ENCODE measurements around the gene ABHD5.

The ABHD5 gene

GRCh38 chr3:43695863-43696262, 5.1 kb downstream of the ABHD5 start:
- Histone ChIP-seq H3K27me3 (ENCODE audit: control insufficient read depth, insufficient read depth, low read length) (no peaks in the 10 kb centered on the region), H3K4me1 (ENCODE audit: control insufficient read depth, insufficient read depth, low read length) (peaks cover 41% of the 10 kb centered on the region), H3K36me3 (ENCODE audit: control insufficient read depth, insufficient read depth, low read length) (no peaks in the 10 kb centered on the region), H3K4me3 (ENCODE audit: low read depth, low read length) (no peak overlapping the region), H3K27ac (ENCODE audit: low read depth, low read length) (no peak overlapping the region), H3K9ac (ENCODE audit: low read length) (no peak overlapping the region), H3K9me3 (ENCODE audit: control insufficient read depth, insufficient read depth, low read depth, low read length) (no peaks in the 10 kb centered on the region)

GRCh38 chr3:43696441-43696840, 5.7 kb downstream of the ABHD5 start:
- H3K9ac ChIP-seq (ENCODE audit: low read length), result no peak overlapping the region
- H3K4me1 ChIP-seq (ENCODE audit: control insufficient read depth, insufficient read depth, low read length), result peaks cover 41% of the 10 kb centered on the region
- no peaks in the 10 kb centered on the region for H3K36me3 ChIP-seq (ENCODE audit: control insufficient read depth, insufficient read depth, low read length)
- no peaks in the 10 kb centered on the region for H3K27me3 ChIP-seq (ENCODE audit: control insufficient read depth, insufficient read depth, low read length)
- H3K27ac ChIP-seq (ENCODE audit: low read depth, low read length), result no peak overlapping the region
- H3K4me3 ChIP-seq (ENCODE audit: low read depth, low read length), result no peak overlapping the region
- no peaks in the 10 kb centered on the region for H3K9me3 ChIP-seq (ENCODE audit: control insufficient read depth, insufficient read depth, low read depth, low read length)

GRCh38 chr3:43696881-43697280, 6.1 kb downstream of the ABHD5 start:
- Histone ChIP-seq H3K27me3 (ENCODE audit: control insufficient read depth, insufficient read depth, low read length) (no peaks in the 10 kb centered on the region), H3K36me3 (ENCODE audit: control insufficient read depth, insufficient read depth, low read length) (no peaks in the 10 kb centered on the region), H3K4me1 (ENCODE audit: control insufficient read depth, insufficient read depth, low read length) (peaks cover 41% of the 10 kb centered on the region), H3K27ac (ENCODE audit: low read depth, low read length) (no peak overlapping the region), H3K9me3 (ENCODE audit: control insufficient read depth, insufficient read depth, low read depth, low read length) (no peaks in the 10 kb centered on the region), H3K4me3 (ENCODE audit: low read depth, low read length) (no peak overlapping the region), H3K9ac (ENCODE audit: low read length) (no peak overlapping the region)

- Histone ChIP-seq H3K4me1 (ENCODE audit: control insufficient read depth, insufficient read depth, low read length) (peaks cover 14% of the 10 kb centered on the region), H3K27me3 (ENCODE audit: control insufficient read depth, insufficient read depth, low read length) (no peaks in the 10 kb centered on the region), H3K4me3 (ENCODE audit: low read depth, low read length) (no peak overlapping the region), H3K27ac (ENCODE audit: low read depth, low read length) (no peak overlapping the region), H3K36me3 (ENCODE audit: control insufficient read depth, insufficient read depth, low read length) (no peaks in the 10 kb centered on the region; the same call in 1 of the 2 replicates), H3K9ac (ENCODE audit: low read length) (no peak overlapping the region), H3K9me3 (ENCODE audit: control insufficient read depth, insufficient read depth, low read depth, low read length) (no peaks in the 10 kb centered on the region)
Measured at GRCh38 chr3:43699864-43700263, 9.1 kb downstream of the ABHD5 start.

- no peaks in the 10 kb centered on the region for H3K4me1 ChIP-seq (ENCODE audit: control insufficient read depth, insufficient read depth, low read length)
- no peaks in the 10 kb centered on the region; the same call in 1 of the 2 replicates for H3K36me3 ChIP-seq (ENCODE audit: control insufficient read depth, insufficient read depth, low read length)
- no peak overlapping the region for H3K9ac ChIP-seq (ENCODE audit: low read length)
- H3K9me3 ChIP-seq (ENCODE audit: control insufficient read depth, insufficient read depth, low read depth, low read length), result no peaks in the 10 kb centered on the region
- no peak overlapping the region for H3K27ac ChIP-seq (ENCODE audit: low read depth, low read length)
- no peak overlapping the region for H3K4me3 ChIP-seq (ENCODE audit: low read depth, low read length)
- no peaks in the 10 kb centered on the region for H3K27me3 ChIP-seq (ENCODE audit: control insufficient read depth, insufficient read depth, low read length)
Measured at GRCh38 chr3:43704697-43705096, 14.0 kb downstream of the ABHD5 start.

- H3K9ac ChIP-seq (ENCODE audit: low read length), result no peak overlapping the region
- no peaks in the 10 kb centered on the region for H3K27me3 ChIP-seq (ENCODE audit: control insufficient read depth, insufficient read depth, low read length)
- no peak overlapping the region for H3K4me3 ChIP-seq (ENCODE audit: low read depth, low read length)
- no peaks in the 10 kb centered on the region; the same call in 1 of the 2 replicates for H3K36me3 ChIP-seq (ENCODE audit: control insufficient read depth, insufficient read depth, low read length)
- H3K27ac ChIP-seq (ENCODE audit: low read depth, low read length), result no peak overlapping the region
- H3K9me3 ChIP-seq (ENCODE audit: control insufficient read depth, insufficient read depth, low read depth, low read length), result no peaks in the 10 kb centered on the region
- H3K4me1 ChIP-seq (ENCODE audit: control insufficient read depth, insufficient read depth, low read length), result no peaks in the 10 kb centered on the region
Measured at GRCh38 chr3:43706342-43706741, 15.6 kb downstream of the ABHD5 start.

- Histone ChIP-seq H3K36me3 (ENCODE audit: control insufficient read depth, insufficient read depth, low read length) (peaks cover under 1% of the 10 kb centered on the region; the same call in 1 of the 2 replicates), H3K27ac (ENCODE audit: low read depth, low read length) (no peak overlapping the region), H3K4me3 (ENCODE audit: low read depth, low read length) (no peak overlapping the region), H3K9ac (ENCODE audit: low read length) (no peak overlapping the region), H3K9me3 (ENCODE audit: control insufficient read depth, insufficient read depth, low read depth, low read length) (no peaks in the 10 kb centered on the region), H3K27me3 (ENCODE audit: control insufficient read depth, insufficient read depth, low read length) (no peaks in the 10 kb centered on the region), H3K4me1 (ENCODE audit: control insufficient read depth, insufficient read depth, low read length) (no peaks in the 10 kb centered on the region)
Measured at GRCh38 chr3:43707266-43707665, 16.5 kb downstream of the ABHD5 start.

- peaks cover 7% of the 10 kb centered on the region for H3K36me3 ChIP-seq (ENCODE audit: control insufficient read depth, insufficient read depth, low read length)
- H3K27ac ChIP-seq (ENCODE audit: low read depth, low read length), result no peak overlapping the region
- H3K4me1 ChIP-seq (ENCODE audit: control insufficient read depth, insufficient read depth, low read length), result no peaks in the 10 kb centered on the region
Measured at GRCh38 chr3:43707998-43708397, 17.3 kb downstream of the ABHD5 start.

GRCh38 chr3:43709022-43709421, 18.3 kb downstream of the ABHD5 start:
- no peaks in the 10 kb centered on the region for H3K27me3 ChIP-seq (ENCODE audit: control insufficient read depth, insufficient read depth, low read length)
- no peak overlapping the region for H3K9ac ChIP-seq (ENCODE audit: low read length)
- H3K4me1 ChIP-seq (ENCODE audit: control insufficient read depth, insufficient read depth, low read length), result no peaks in the 10 kb centered on the region
- H3K36me3 ChIP-seq (ENCODE audit: control insufficient read depth, insufficient read depth, low read length), result peaks cover 9% of the 10 kb centered on the region
- no peaks in the 10 kb centered on the region for H3K9me3 ChIP-seq (ENCODE audit: control insufficient read depth, insufficient read depth, low read depth, low read length)
- H3K27ac ChIP-seq (ENCODE audit: low read depth, low read length), result no peak overlapping the region
- no peak overlapping the region for H3K4me3 ChIP-seq (ENCODE audit: low read depth, low read length)

More at GRCh38 chr3:43707998-43708397, 17.3 kb downstream of the ABHD5 start:
- no peaks in the 10 kb centered on the region for H3K9me3 ChIP-seq (ENCODE audit: control insufficient read depth, insufficient read depth, low read depth, low read length)
- H3K9ac ChIP-seq (ENCODE audit: low read length), result no peak overlapping the region
- H3K4me3 ChIP-seq (ENCODE audit: low read depth, low read length), result no peak overlapping the region
- H3K27me3 ChIP-seq (ENCODE audit: control insufficient read depth, insufficient read depth, low read length), result no peaks in the 10 kb centered on the region

- no peaks in the 10 kb centered on the region for H3K27me3 ChIP-seq (ENCODE audit: control insufficient read depth, insufficient read depth, low read length)
- peaks cover 11% of the 10 kb centered on the region for H3K36me3 ChIP-seq (ENCODE audit: control insufficient read depth, insufficient read depth, low read length)
- H3K27ac ChIP-seq (ENCODE audit: low read depth, low read length), result no peak overlapping the region
- no peaks in the 10 kb centered on the region for H3K9me3 ChIP-seq (ENCODE audit: control insufficient read depth, insufficient read depth, low read depth, low read length)
- no peak overlapping the region for H3K9ac ChIP-seq (ENCODE audit: low read length)
- no peak overlapping the region for H3K4me3 ChIP-seq (ENCODE audit: low read depth, low read length)
- no peaks in the 10 kb centered on the region for H3K4me1 ChIP-seq (ENCODE audit: control insufficient read depth, insufficient read depth, low read length)
Measured at GRCh38 chr3:43710607-43711006, 19.9 kb downstream of the ABHD5 start.

- H3K27me3 ChIP-seq (ENCODE audit: control insufficient read depth, insufficient read depth, low read length), result no peaks in the 10 kb centered on the region
- no peak overlapping the region for H3K27ac ChIP-seq (ENCODE audit: low read depth, low read length)
- no peak overlapping the region for H3K4me3 ChIP-seq (ENCODE audit: low read depth, low read length)
- H3K4me1 ChIP-seq (ENCODE audit: control insufficient read depth, insufficient read depth, low read length), result no peaks in the 10 kb centered on the region
- no peaks in the 10 kb centered on the region for H3K9me3 ChIP-seq (ENCODE audit: control insufficient read depth, insufficient read depth, low read depth, low read length)
- no peak overlapping the region for H3K9ac ChIP-seq (ENCODE audit: low read length)
- peaks cover 18% of the 10 kb centered on the region for H3K36me3 ChIP-seq (ENCODE audit: control insufficient read depth, insufficient read depth, low read length)
Measured at GRCh38 chr3:43718296-43718695, 27.6 kb downstream of the ABHD5 start.
